Uterus (tissue), 2 donors: ENCODE results near the gene RNF225.

Experiments
- CTCF ChIP-seq, 4 experiments: fragments of 200-600 bp in 2 of 4; fragments of 450-650 bp in 2 of 4; sonication (generic) in 2 of 4; IDR thresholded peaks; one replicate each; pipeline ENCODE4 v1.5.1; 2016 to 2019; ENCODE audit warnings: antibody characterized with exemption in 4 of 4, mild to moderate bottlenecking in 2 of 4, moderate library complexity in 1 of 4
- POLR2A ChIP-seq, 2 donors: fragments of 450-650 bp; IDR thresholded peaks; one replicate each; pipeline ENCODE4 v1.6.1; 2016; ENCODE audit warnings: antibody characterized with exemption in 2 of 2, mild to moderate bottlenecking in 1 of 2, moderate library complexity in 1 of 2

- TF ChIP-seq CTCF (IDR thresholded peaks at IDR 0.05): no peak
- no peak for TF ChIP-seq POLR2A (IDR thresholded peaks at IDR 0.05)
Observed at GRCh38 chr19:58367698-58368454, 27.6 kb upstream of the RNF225 start.
